Osteoblast (primary cell): ENCODE data around the gene TNFAIP8. TPM values are rescaled to one million over a fixed set of nuclear protein-coding genes. Genes with fewer than 3 reads are reported as not detected.

Experiments
- DNase-seq: peaks from one replicate; pipeline ENCODE4 v3.0.0; 2011; ENCODE audit warnings: low spot score, mixed read lengths; ENCODE audit not compliant: insufficient read length; ENCODE audit errors: missing footprints
- H2AFZ ChIP-seq: 2 replicates; pipeline ENCODE4 v1.6.0; 2011; ENCODE audit warnings: mild to moderate bottlenecking, low read length
- H3K27ac ChIP-seq: 2 replicates; pipeline ENCODE4 v1.5.1; 2011; ENCODE audit warnings: mild to moderate bottlenecking, low read depth, low read length, moderate library complexity
- H3K27me3 ChIP-seq: 2 replicates; pipeline ENCODE4 v1.6.0; 2012; ENCODE audit warnings: mild to moderate bottlenecking, control low read depth, inconsistent platforms, low read length, moderate library complexity; ENCODE audit not compliant: insufficient read depth
- H3K36me3 ChIP-seq: 2 replicates; pipeline ENCODE4 v1.5.1; 2011; ENCODE audit warnings: mild to moderate bottlenecking, low read length, control low read depth, moderate library complexity; ENCODE audit not compliant: insufficient read depth
- H3K4me1 ChIP-seq: 2 replicates; pipeline ENCODE4 v1.5.1; 2011; ENCODE audit warnings: mild to moderate bottlenecking, low read length, control low read depth, moderate library complexity; ENCODE audit not compliant: insufficient read depth
- H3K4me2 ChIP-seq: 2 replicates; pipeline ENCODE4 v1.6.0; 2011; ENCODE audit warnings: mild to moderate bottlenecking, low read length; ENCODE audit not compliant: insufficient read depth
- H3K4me3 ChIP-seq: fragments of 200-600 bp; sonication (generic); 3 replicates; pipeline ENCODE4 v1.5.1; 2012; ENCODE audit warnings: mild to moderate bottlenecking, low read length, inconsistent platforms; ENCODE audit not compliant: insufficient read depth
- H3K79me2 ChIP-seq: 2 replicates; pipeline ENCODE4 v1.6.0; 2012; ENCODE audit warnings: mild to moderate bottlenecking, low read length, control low read depth, inconsistent platforms; ENCODE audit not compliant: insufficient read depth
- H3K9me3 ChIP-seq: 2 replicates; pipeline ENCODE4 v1.5.1; 2011; ENCODE audit warnings: low read depth, low read length, control low read depth
- H4K20me1 ChIP-seq: 2 replicates; pipeline ENCODE4 v1.6.0; 2012; ENCODE audit warnings: mild to moderate bottlenecking, low read length, control low read depth; ENCODE audit not compliant: insufficient read depth
- CTCF ChIP-seq: IDR thresholded peaks from 2 replicates; pipeline ENCODE4 v1.5.1; 2011; ENCODE audit warnings: mild to moderate bottlenecking, low read depth, low read length, moderate library complexity; ENCODE audit errors: extremely low read depth
- total RNA-seq: library from RNA; depleted of rRNA; stranded (reverse); fragments of >200 nt; gene quantifications from 2 replicates; pipeline ENCODE4 v1.2.3, GENCODE V29; 2012

TNFAIP8 gene
- total RNA-seq, 1 donor = 23.2 TPM

GRCh38 chr5:119367502-119368237 is 11.9 kb downstream of the TNFAIP8 start:
- Histone ChIP-seq H4K20me1 (no peaks in the 10 kb centered on the region), H3K9me3 (no peaks in the 10 kb centered on the region), H3K27ac (peak overlapping the region; percentile 0), H2AFZ (no peak overlapping the region), H3K4me3 (no peak overlapping the region), H3K4me1 (peaks cover 39% of the 10 kb centered on the region), H3K36me3 (no peaks in the 10 kb centered on the region), H3K79me2 (peaks cover 50% of the 10 kb centered on the region), H3K4me2 (peak overlapping the region; percentile 6), H3K27me3 (no peaks in the 10 kb centered on the region)
- no peak for TF ChIP-seq CTCF
- DNase-seq = peak; percentile 71

DNA sequence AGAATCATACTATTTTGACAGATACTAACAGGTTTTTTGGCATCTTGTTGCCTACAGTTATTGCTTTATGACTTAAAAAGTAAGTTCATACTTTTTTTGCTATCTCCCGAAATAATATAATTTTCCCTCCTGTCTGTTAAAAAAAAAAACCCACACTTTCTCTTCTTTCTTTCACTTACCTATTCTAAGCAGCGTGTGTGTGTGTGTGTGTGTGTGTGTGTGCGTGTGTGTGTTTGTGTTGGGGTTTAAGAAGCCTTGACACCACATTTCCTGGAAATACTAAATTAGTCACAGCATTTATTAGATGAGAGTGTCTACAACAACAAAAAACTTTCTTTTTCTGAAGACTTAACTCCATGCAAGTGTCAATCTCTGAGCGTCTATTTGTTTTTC is 12.4 kb downstream of the TNFAIP8 start:
- Histone ChIP-seq H3K4me1 (peaks cover 39% of the 10 kb centered on the region), H3K9me3 (no peaks in the 10 kb centered on the region), H3K4me3 (no peak overlapping the region), H3K36me3 (no peaks in the 10 kb centered on the region), H3K79me2 (peaks cover 45% of the 10 kb centered on the region), H3K27ac (no peak overlapping the region), H3K27me3 (no peaks in the 10 kb centered on the region), H4K20me1 (no peaks in the 10 kb centered on the region), H2AFZ (no peak overlapping the region), H3K4me2 (no peak overlapping the region)
- DNase-seq = no peak
- TF ChIP-seq CTCF = no peak

DNA sequence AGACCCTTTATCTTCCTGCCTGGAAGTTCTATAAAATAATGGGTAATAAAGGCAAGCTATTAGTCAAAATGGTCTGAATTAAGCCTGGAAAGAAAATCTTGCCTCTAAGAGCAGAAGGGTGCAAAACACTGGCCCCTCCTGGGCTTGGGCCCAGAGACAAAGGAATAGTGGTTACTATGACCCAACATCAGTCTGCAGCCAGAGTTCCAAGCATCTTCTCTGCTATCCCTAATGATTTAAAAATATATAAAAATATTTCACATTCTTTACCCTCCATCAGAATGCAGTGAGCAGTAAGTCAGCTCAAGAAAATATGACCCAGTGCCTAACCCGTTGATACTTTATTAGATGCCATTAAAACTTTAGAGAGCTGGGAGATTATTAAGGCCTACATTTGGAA is 14.7 kb downstream of the TNFAIP8 start:
- Histone ChIP-seq H3K27me3 (no peaks in the 10 kb centered on the region), H3K27ac (no peak overlapping the region), H3K79me2 (peaks cover 38% of the 10 kb centered on the region), H2AFZ (no peak overlapping the region), H3K36me3 (no peaks in the 10 kb centered on the region), H3K4me2 (no peak overlapping the region), H4K20me1 (no peaks in the 10 kb centered on the region), H3K9me3 (no peaks in the 10 kb centered on the region), H3K4me3 (no peak overlapping the region), H3K4me1 (peaks cover 39% of the 10 kb centered on the region)
- DNase-seq = no peak
- TF ChIP-seq CTCF = no peak

DNA sequence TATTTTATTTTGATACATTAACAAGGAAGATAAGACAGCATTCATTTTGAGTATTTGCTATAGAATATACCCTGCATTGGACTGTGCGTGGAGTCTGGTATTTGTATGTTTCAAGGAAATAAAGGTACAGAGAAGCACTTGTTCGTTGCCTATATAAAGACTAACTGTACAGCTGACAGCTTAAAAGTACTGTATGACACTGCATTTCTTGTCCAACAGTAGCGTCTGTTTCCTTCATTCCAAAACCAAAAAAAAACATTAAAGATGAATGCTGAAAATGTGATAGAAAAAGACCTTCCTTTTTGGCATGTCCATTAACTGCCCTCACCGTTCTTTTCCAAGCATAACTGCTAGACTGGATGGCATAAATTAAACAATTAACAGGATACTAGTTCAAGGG is 15.3 kb downstream of the TNFAIP8 start:
- H3K9me3 ChIP-seq = no peaks in the 10 kb centered on the region
- no peak overlapping the region for H3K4me3 ChIP-seq
- no peak overlapping the region for H2AFZ ChIP-seq
- peaks cover 37% of the 10 kb centered on the region for H3K79me2 ChIP-seq
- DNase-seq = no peak
- H3K4me2 ChIP-seq = no peak overlapping the region
- H3K36me3 ChIP-seq = no peaks in the 10 kb centered on the region
- H3K4me1 ChIP-seq = peaks cover 38% of the 10 kb centered on the region
- no peaks in the 10 kb centered on the region for H4K20me1 ChIP-seq
- no peak for TF ChIP-seq CTCF
- H3K27ac ChIP-seq = no peak overlapping the region
- no peaks in the 10 kb centered on the region for H3K27me3 ChIP-seq
